NCI-H526 (cell line): ENCODE data around the gene RXRB.
A peak's percentile ranks its signal among the peaks of the same experiment; 100 is the strongest.

ENCODE experiments used
- DNase-seq, 2 experiments: peaks; one replicate each; lab custom pipeline; 2025; lab: John Stamatoyannopoulos, UW

The RXRB gene

GRCh38 chr6:33197431-33198048 lies 2.9 kb downstream of the RXRB start:
- DNase-seq: peak; percentile 72 to 81

GRCh38 chr6:33195304-33196165 lies 4.9 kb downstream of the RXRB start:
- DNase-seq: no peak

GRCh38 chr6:33194431-33194979 lies 6.0 kb downstream of the RXRB start:
- no peak for DNase-seq

- no peak for DNase-seq
These were observed 6.8 kb downstream of the RXRB start for GRCh38 chr6:33193619-33194018.

DNA sequence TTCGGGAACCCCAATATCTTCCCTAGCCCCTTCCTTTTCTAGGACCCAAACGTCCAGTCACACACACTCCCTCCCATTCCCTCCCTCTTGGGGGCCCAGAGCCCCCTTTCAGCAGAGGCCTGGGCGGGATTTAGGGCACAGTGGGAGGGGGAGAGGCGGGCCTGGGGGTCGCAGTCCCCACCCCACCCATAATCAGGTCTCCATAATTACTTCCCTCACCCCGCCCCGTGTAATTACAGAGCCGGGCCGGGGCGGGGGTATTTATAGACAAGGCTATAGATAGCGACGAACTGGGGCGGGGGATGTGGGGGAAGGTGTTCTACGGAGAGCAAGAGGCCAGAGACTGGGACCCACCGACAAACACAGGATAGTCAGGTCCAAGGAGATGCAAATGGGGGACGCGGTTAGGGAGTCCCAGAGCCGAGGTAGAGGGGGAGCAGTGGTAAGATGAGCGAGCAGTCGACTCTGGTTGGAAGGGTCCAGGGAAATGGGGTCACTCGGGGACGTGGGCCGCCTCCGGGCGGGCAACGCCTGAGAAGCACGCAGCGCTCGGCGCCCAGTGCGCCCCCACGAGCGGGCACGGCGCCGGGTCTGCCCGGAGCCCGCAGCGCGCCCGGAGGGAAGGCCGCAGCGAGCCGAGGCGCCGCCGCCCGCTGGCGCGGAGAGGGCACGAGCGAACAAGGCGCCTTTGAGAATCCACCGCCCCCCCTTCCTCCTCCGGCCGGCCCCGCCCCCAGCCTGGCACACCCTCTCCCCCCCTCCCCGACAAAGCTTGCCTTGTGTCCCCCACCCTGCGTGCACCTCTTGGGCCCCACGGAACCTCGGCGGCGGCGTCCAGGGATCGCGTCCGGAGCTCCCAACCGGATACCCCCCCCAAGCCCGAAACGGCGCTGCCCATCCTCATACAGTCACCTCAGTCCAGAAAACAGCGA lies 7.5 kb downstream of the RXRB start:
- peak; percentile 33 to 61 for DNase-seq

DNA sequence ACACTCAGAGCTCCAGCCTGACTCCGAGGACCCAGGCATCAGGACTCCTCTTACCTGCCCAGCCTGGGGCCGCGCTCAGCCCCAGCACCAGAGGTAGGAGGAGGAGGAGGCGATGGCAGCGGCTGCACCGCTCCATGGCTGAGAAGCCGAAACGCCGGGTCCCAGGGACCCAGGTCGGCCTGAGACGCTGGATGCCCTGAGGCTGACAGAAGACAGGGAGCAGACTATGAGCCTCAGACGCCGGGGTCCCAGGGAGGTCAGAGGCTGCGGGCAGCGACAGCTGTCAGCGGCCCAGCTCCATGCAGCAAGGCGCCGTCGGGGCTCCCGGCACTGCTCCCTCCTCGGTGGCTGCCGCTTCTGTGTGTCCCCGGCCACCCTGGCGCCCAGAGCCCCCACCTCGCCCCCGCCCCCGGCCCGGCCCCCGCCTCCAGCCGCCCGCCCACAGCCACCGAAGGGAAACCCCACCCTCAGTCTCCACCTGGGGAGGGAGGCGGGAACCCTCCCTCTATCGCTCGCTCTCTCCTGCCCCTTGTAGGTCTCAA lies 8.3 kb downstream of the RXRB start, which contains the start of gene COL11A2:
TSS of gene COL11A2 (minus strand) at position 363 of the 542 bp plus-strand sequence. CDS start at position 136, 227 bp downstream.
- peak in 1 of 2 experiments; percentile 43 for DNase-seq

DNA sequence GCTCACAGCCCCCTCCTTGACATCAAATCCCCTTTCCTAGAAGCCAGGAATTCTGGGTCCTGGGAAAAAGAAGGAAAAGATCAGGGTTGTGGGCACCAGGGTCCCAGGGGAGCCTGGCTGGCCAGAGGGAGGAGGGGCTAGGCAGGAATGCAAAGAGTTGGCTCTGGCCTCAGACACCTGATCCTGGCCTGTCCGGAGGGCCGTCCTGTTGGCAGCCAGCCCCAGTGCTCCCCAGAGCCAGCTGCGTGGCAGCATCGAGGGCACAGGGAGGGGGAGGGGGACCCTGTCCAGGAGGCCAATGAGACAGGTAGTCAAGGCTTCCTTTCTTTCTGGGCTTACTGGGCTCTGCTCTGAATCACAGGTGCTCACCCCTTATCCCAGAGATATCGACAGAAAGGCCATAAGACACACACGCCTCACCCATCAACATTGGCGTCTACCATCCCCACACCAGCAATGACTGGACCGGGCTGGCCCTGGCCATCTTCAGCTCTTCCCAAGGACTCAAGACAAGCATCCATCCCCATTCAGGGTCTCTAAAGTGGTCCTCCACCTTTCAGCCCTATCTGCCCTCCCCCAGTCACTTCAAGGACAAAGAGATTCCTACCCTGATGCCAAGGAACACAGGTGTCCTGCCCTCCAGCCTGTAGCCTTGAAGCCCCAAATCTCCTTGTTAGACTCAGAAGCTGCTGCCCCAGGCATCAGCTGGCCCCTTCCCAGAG lies 8.9 kb downstream of the RXRB start:
- no peak for DNase-seq

DNA sequence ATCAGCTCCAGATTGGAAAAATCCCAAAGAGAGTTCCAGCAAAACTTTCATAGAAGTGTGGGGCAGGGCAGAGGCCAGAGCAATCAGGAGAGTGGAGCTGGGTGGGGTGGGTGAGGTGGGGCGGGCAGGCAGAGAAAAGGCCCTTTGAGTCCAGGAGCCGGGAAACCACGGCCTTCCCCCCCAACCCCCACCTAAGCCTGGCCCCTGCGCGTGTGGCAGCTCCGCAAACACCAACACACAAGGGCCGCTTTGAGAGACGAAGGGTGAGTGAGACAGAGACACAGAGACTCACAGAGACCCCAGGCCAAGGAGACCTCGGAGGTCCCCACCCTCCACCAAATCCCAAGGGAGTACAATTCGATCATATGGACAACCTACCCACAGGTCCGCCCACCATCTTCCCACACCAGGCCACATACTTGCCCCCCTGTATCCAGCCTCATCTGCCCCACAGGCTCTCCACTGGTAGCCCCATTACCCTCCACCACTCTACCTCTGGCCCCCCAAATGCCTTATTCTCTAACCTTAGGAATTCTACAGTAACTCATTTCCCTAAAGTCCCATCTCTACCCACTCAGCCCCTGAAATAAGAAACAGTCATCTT lies 9.9 kb downstream of the RXRB start:
- DNase-seq: no peak

- DNase-seq: no peak
These were observed 10.6 kb downstream of the RXRB start for GRCh38 chr6:33189625-33190448.

DNA sequence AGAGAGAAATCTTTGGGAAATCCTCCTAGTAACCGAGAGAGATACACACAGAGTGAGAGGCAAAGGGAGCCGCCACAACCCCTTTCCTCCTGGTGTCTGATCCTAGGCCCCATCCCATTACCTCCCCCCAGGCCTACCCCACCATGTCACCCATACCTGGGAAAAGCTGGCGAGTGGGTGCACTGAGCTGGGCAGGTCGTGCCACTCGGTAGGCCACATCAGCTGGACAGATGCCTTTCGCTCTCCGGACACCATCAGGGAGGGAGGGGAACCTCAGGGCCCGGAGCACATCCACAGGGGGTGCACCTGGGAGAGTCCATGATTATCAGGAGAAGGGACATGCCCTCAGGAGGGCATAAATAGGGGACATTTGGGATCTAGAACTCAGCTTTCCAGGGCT lies 11.3 kb downstream of the RXRB start:
- DNase-seq: no peak

DNA sequence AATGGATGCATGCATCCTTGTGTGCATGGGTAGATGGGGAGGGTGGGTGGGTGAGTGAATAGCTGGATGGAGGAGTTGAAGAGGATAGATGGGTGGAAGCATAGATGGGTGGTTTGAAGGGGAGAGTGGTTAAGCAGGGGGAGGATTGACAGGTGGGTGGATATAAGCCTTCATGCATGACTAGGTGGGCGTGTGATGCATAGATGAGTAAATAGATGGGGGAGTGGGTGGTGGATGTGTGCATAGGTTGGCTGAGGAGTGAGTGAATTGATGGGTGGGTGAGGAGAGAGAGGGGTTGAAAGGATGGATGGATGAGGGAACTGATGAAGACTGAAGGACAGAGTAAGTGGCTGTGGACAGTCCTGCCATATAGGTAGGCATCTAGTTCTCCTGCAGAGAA lies 12.7 kb downstream of the RXRB start:
- DNase-seq: no peak

- DNase-seq: no peak
These were observed 14.7 kb downstream of the RXRB start for GRCh38 chr6:33185654-33186187.

DNA sequence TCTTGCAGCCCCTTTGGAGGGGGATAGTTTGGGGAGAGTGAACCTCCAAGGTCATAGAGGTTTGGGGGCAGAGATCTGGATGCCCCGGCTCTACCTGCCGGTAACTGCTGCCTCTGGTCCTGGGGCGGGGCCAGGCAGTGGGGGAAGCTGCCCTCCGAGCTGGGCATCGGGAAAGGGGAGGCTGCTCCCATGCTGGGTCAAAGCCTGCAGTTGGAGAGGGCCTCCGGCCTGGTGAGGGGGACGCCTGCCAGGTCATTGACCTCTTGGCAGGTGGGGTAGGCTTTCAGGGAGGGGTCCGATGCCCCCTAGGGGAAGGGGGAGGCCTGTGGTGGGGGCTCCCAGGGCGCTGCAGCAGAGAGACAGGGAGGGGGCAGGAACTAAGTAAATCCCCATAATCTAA lies 15.3 kb downstream of the RXRB start:
- no peak for DNase-seq

DNA sequence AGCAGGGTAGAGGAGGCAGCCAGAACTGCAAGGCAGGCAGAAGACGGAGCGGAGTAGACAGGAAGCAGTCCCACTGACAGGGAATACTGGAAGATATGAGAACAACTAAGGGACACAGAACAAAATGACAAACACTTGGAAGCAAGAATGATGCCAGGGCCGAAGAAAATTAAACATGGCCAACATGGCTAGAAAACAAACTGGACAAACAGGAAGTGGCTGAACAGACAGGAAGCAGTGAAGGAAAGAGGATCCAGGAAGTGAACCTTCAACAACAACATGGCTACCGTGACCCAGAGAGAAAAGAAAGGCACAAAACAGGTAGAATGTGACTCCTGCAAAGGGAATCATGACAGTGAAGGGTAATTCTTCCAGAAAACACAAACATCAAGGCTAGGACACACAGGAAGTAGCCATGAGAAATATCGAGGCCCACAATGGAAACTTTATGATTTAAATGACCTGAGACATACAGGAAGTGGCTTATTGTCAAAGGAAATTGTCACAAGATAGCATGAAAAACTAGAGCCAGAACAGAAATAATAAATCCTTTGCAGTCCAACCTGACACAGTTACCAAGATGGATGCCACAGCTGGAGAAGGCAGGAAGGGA lies 17.3 kb downstream of the RXRB start:
- no peak for DNase-seq

DNA sequence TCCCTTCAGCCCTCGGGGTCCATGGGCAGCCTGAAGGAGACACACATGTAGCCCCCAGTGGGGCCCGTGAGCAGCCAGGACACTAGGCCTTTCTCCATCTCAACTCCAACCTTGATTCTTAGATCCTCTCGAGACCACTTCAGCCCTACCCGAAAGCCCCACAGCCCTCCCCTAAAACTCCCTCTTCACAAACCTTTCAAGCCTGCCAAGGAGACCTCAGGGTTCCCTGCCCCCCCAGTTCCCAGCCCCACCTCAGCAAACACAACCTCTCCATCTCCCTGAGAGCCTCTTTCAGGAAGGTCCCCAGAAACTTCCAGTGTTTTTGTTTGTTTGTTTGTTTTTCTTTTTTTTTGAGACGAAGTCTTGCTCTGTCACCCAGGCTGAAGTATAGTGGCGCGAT lies 19.3 kb downstream of the RXRB start:
- no peak for DNase-seq

DNA sequence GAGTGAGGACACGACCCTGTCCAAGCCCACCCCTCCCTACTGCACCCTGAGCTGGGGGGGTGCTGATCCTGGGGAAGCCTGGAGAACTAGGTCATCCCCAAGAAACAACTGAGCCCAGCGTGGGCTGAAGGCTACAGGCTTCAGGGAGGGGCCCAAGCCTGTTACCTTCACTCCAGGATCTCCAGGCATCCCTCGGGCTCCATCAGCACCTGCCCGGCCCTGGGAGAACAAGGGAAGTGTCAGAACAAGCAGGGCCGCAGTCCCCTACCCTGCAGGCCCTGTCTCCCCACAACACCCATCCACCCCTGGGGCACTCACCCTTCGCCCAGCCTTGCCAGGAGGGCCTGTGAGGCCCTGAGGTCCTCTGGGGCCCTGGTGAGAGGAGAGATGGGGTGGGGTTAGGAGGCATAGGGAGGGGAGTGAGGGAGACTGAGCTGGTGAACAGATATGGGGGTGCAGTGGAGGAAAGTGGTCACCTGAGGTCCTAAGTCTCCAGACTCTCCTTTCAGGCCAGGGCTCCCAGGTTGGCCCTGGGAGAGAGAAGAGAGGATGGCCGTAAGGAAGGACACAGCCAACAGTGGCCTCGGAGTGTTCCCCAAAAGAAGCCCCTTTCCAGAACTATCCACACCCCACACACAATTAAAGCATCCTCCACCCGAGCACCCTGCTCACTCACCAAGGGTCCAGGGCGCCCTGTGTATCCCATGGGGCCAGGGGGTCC lies 21.6 kb downstream of the RXRB start:
- DNase-seq: no peak

DNA sequence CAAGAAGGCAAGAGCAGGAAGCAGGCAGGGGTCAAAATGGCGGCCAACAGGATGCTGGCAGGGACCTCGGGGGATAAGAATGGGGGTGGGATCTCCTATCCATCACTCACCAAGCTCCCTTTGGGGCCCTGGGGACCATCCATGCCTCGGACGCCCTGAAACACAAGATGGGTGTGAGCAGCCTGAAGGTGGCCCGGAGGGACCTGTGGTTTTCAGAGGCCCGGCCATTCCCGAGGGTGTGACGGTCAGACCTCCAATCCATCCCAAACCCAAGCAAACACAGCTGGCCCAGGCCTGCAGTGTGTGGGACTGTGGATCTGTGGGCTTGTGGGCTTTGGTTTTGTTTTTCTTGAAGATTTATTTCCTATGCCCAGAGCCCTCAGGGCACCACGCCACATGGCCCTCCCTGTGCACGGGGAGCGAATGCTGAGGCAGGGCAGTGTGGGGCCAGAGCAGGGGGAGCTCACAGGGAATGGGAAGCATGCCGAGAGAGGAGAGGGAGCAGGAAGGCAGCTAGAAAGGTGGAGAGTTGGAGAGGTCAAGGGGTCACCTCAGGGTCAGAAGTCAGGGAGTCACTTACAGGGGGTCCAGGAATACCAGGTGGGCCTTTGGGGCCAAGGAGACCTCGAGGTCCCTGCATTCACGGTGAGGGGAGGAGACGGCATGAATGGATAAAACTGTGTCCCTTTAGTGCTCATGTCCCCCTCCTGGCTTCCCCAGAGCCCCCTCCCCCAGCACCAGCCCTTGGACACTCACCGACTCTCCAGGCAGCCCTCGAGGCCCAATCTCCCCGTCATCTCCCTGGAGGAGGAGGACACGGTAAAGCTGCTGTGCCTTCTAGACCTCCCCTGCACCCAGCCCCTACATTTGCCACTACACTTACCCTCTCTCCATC lies 22.7 kb downstream of the RXRB start:
- DNase-seq: no peak
